HepG2 (cell line): ENCODE data around the gene SPIB. TPM values are rescaled to one million over a fixed set of nuclear protein-coding genes. Genes with fewer than 3 reads are reported as not detected.

ENCODE experiments used
- ATAC-seq: fragments of 200-7000 bp; cut with Tn5 transposase; 3 replicates; pipeline ENCODE4 v1.9.1; 2020; ENCODE audit warnings: mild to moderate bottlenecking, moderate library complexity
- BruUV-seq: library from RNA; stranded (reverse); fragments of 400-500 nt; replicated peaks from 2 replicates; lab custom pipeline; 2021; lab: Mats Ljungman, UMichigan
- CTCF ChIA-PET: fragments of 300-600 bp; formaldehyde crosslinking; extraction: SDS; loops from one replicate; lab custom pipeline; 2021; ENCODE audit warnings: low total read pairs, inconsistent platforms, low intra/inter-chr PET ratio; lab: Yijun Ruan, JAX
- POLR2A ChIA-PET: fragments of 350-600 bp; sonication (Branson Sonifier 250); formaldehyde crosslinking; loops from one replicate; lab custom pipeline; 2020; ENCODE audit warnings: antibody characterized with exemption, inconsistent platforms; lab: Yijun Ruan, JAX
- DNase-seq: peaks from one replicate; pipeline ENCODE4 v3.0.0-alpha.2; 2015; ENCODE audit warnings: low spot score
- FAIRE-seq: peaks from 3 replicates; lab custom pipeline; 2011; peaks lifted over from hg19 to GRCh38; lab: Jason Lieb, UNC
- H2AFZ ChIP-seq: one replicate; pipeline ENCODE4 v1.6.1; 2011; ENCODE audit warnings: low read length, inconsistent platforms
- H3K27ac ChIP-seq: fragments of 300-600 bp; 3 replicates; pipeline ENCODE4 v1.8.0; 2011; ENCODE audit warnings: mixed run types, mild to moderate bottlenecking, mixed read lengths, low read length, inconsistent platforms; ENCODE audit not compliant: insufficient read depth; ENCODE audit errors: extremely low read length
- H3K27me3 ChIP-seq, 2 experiments: fragments of 200-600 bp in 1 of 2; 2 replicates in 1 of 2; 3 replicates in 1 of 2; pipeline versions ENCODE4 v1.6.0 to v1.8.0; 2011; ENCODE audit warnings: low read length in 2 of 2, mild to moderate bottlenecking in 2 of 2, moderate library complexity in 2 of 2, inconsistent platforms in 1 of 2; ENCODE audit not compliant: insufficient read depth in 2 of 2, control insufficient read depth in 1 of 2
- H3K36me3 ChIP-seq, 2 experiments: fragments of 200-600 bp in 1 of 2; replicated peaks in 1 of 2; 2 replicates in 1 of 2; 3 replicates in 1 of 2; pipeline versions ENCODE4 v1.5.1 to v1.8.0; 2011; ENCODE audit warnings: low read length in 2 of 2, inconsistent platforms in 1 of 2; ENCODE audit not compliant: insufficient read depth in 2 of 2, control insufficient read depth in 1 of 2
- H3K4me1 ChIP-seq: 2 replicates; pipeline ENCODE4 v1.5.1; 2012; ENCODE audit warnings: low read length, inconsistent platforms; ENCODE audit not compliant: insufficient read depth
- H3K4me2 ChIP-seq: 2 replicates; pipeline ENCODE4 v1.6.0; 2011; ENCODE audit warnings: low read depth, low read length, inconsistent platforms
- H3K4me3 ChIP-seq, 3 experiments: fragments of 200-600 bp in 1 of 3; sonication (generic), shearing (Covaris generic) in 1 of 3; replicated peaks in 1 of 3; 2 replicates each; pipeline ENCODE4 v1.5.1; 2011 to 2016; ENCODE audit warnings: low read length in 3 of 3, inconsistent platforms in 2 of 3, low read depth in 2 of 3, mild to moderate bottlenecking in 2 of 3, control low read depth in 1 of 3, mixed read lengths in 1 of 3; ENCODE audit not compliant: insufficient read depth in 1 of 3
- H3K79me2 ChIP-seq: one replicate; pipeline ENCODE4 v1.6.1; 2011; ENCODE audit warnings: low read length, inconsistent platforms; ENCODE audit not compliant: insufficient read depth
- H3K9ac ChIP-seq: 2 replicates; pipeline ENCODE4 v1.6.0; 2011; ENCODE audit warnings: mild to moderate bottlenecking, low read depth, low read length, inconsistent platforms; ENCODE audit not compliant: insufficient read depth
- H3K9me3 ChIP-seq: 2 replicates; pipeline ENCODE4 v1.5.1; 2012; ENCODE audit warnings: mild to moderate bottlenecking, low read length
- H4K20me1 ChIP-seq: 2 replicates; pipeline ENCODE4 v1.6.0; 2011; ENCODE audit warnings: inconsistent platforms, mild to moderate bottlenecking, low read length, moderate library complexity; ENCODE audit not compliant: insufficient read depth
- AGO2 ChIP-seq: fragments of 200-400 bp; formaldehyde crosslinking; optimal IDR thresholded peaks from 2 replicates; pipeline ENCODE3; 2017; ENCODE audit warnings: mild to moderate bottlenecking, low read depth, low read length, moderate library complexity
- CBX5 ChIP-seq: sonication (generic); formaldehyde crosslinking; IDR thresholded peaks from 2 replicates; pipeline ENCODE4 v1.4.0; 2020; ENCODE audit warnings: missing genetic modification reagents, borderline replicate concordance
- CREM ChIP-seq, 2 experiments: sonication (generic) in 1 of 2; formaldehyde crosslinking in 1 of 2; IDR thresholded peaks; 2 replicates each; pipeline versions ENCODE4 v1.4.0 to v1.6.1; 2016 to 2020; ENCODE audit warnings: antibody characterized with exemption in 1 of 2, mild to moderate bottlenecking in 1 of 2, missing genetic modification reagents in 1 of 2
- DNMT1 ChIP-seq: sonication (generic); formaldehyde crosslinking; IDR thresholded peaks from 2 replicates; pipeline ENCODE4 v1.5.1; 2020; ENCODE audit warnings: mild to moderate bottlenecking, missing genetic modification reagents
- ELF4 ChIP-seq: sonication (generic); formaldehyde crosslinking; IDR thresholded peaks from 2 replicates; pipeline ENCODE4 v1.5.0; 2020; ENCODE audit warnings: missing genetic modification reagents, mild to moderate bottlenecking, moderate library complexity, borderline replicate concordance
- FOXA3 ChIP-seq: IDR thresholded peaks from 2 replicates; pipeline ENCODE4 v1.6.1; 2016; ENCODE audit warnings: missing genetic modification reagents, missing compliant biosample characterization
- MIER2 ChIP-seq: IDR thresholded peaks from 2 replicates; pipeline ENCODE4 v1.6.1; 2016; ENCODE audit warnings: missing biosample characterization, missing genetic modification reagents
- MTA1 ChIP-seq: sonication (generic); formaldehyde crosslinking; IDR thresholded peaks from 2 replicates; pipeline ENCODE4 v1.4.0; 2020; ENCODE audit warnings: missing genetic modification reagents, mild to moderate bottlenecking, borderline replicate concordance
- ONECUT2 ChIP-seq: sonication (generic); formaldehyde crosslinking; IDR thresholded peaks from 2 replicates; pipeline ENCODE4 v1.4.0; 2020; ENCODE audit warnings: missing genetic modification reagents
- RAD21 ChIP-seq: fragments of 450-650 bp; formaldehyde crosslinking; IDR thresholded peaks from 2 replicates; pipeline ENCODE4 v1.5.0; 2020; ENCODE audit warnings: mild to moderate bottlenecking
- RFXAP ChIP-seq: sonication (generic); formaldehyde crosslinking; IDR thresholded peaks from 2 replicates; pipeline ENCODE4 v1.4.0; 2020; ENCODE audit warnings: missing genetic modification reagents, borderline replicate concordance
- SRSF4 ChIP-seq: fragments of 200-400 bp; formaldehyde crosslinking; IDR thresholded peaks from one replicate; pipeline ENCODE4 v1.6.1; 2018; ENCODE audit warnings: mild to moderate bottlenecking, low read depth, low read length, moderate library complexity; ENCODE audit not compliant: poor library complexity, severe bottlenecking
- ZFX ChIP-seq: sonication (generic); formaldehyde crosslinking; IDR thresholded peaks from 2 replicates; pipeline ENCODE4 v1.4.0; 2020; ENCODE audit warnings: mild to moderate bottlenecking, low read depth, missing genetic modification reagents, moderate library complexity
- ZNF121 ChIP-seq: sonication (generic); formaldehyde crosslinking; IDR thresholded peaks from 2 replicates; pipeline ENCODE4 v1.5.0; 2020; ENCODE audit warnings: mild to moderate bottlenecking, missing genetic modification reagents
- ZNF263 ChIP-seq: sonication (generic); formaldehyde crosslinking; IDR thresholded peaks from 2 replicates; pipeline ENCODE4 v1.4.0; 2020; ENCODE audit warnings: missing genetic modification reagents
- ZNF274 ChIP-seq: sonication (generic); formaldehyde crosslinking; IDR thresholded peaks from 2 replicates; pipeline ENCODE4 v1.5.1; 2020; ENCODE audit warnings: mild to moderate bottlenecking, missing genetic modification reagents
- ZNF574 ChIP-seq: sonication (generic); formaldehyde crosslinking; IDR thresholded peaks from 2 replicates; pipeline ENCODE4 v1.4.0; 2020; ENCODE audit warnings: missing genetic modification reagents
- ZNF598 ChIP-seq: sonication (generic); formaldehyde crosslinking; IDR thresholded peaks from 2 replicates; pipeline ENCODE4 v1.5.1; 2020; ENCODE audit warnings: mild to moderate bottlenecking, missing genetic modification reagents, borderline replicate concordance
- ZNF782 ChIP-seq: sonication (generic); formaldehyde crosslinking; IDR thresholded peaks from 2 replicates; pipeline ENCODE4 v1.4.0; 2020; ENCODE audit warnings: missing genetic modification reagents, mild to moderate bottlenecking, borderline replicate concordance
- ZNF83 ChIP-seq: sonication (generic); formaldehyde crosslinking; IDR thresholded peaks from 2 replicates; pipeline ENCODE4 v1.4.0; 2020; ENCODE audit warnings: missing genetic modification reagents, mild to moderate bottlenecking, borderline replicate concordance
- ZSCAN22 ChIP-seq: sonication (generic); formaldehyde crosslinking; IDR thresholded peaks from 2 replicates; pipeline ENCODE4 v1.4.0; 2020; ENCODE audit warnings: mild to moderate bottlenecking, missing genetic modification reagents
- WGBS: methylation state at CpG from one replicate; pipeline ENCODE4 v1.1.6; 2017; ENCODE audit warnings: low lambda C conversion rate; 5-methylcytosine and 5-hydroxymethylcytosine counted together
- in situ Hi-C: cut with HindIII; loops from 2 replicates; pipeline ENCODE4 v1.10.0; 2017; ENCODE audit warnings: low pct_unique_long_range_greater_than_20kb; ENCODE audit not compliant: extremely low pct_ligation_motif_present
- intact Hi-C: fragments of 100-400 bp; cut with micrococcal nuclease; formaldehyde crosslinking; loops from one replicate; pipeline ENCODE4 v1.10.0; 2022; ENCODE audit not compliant: unreplicated experiment
- polyA plus RNA-seq, 8 experiments: library from polyadenylated mRNA; depleted of rRNA in 3 of 8; stranded (reverse) in 7 of 8; unstranded in 1 of 8; fragments of >200 nt; fragmentation: Illumina TruSeq in 4 of 8; extraction: Trizol in 4 of 8; gene quantifications; 2 replicates each; pipeline versions ENCODE4 v1.2.1 to v1.2.3, GENCODE V29; 2011 to 2016; ENCODE audit warnings: low read depth in 4 of 8, missing spikeins in 1 of 8, mixed read lengths in 1 of 8; ENCODE audit not compliant: insufficient read depth in 1 of 8
- total RNA-seq, 5 experiments: library from RNA; depleted of rRNA; stranded (reverse); fragments of >200 nt; fragmentation: Illumina TruSeq; extraction: Trizol; gene quantifications; 2 replicates each; pipeline ENCODE4 v1.2.3, GENCODE V29; 2016; ENCODE audit warnings: low read depth in 1 of 5

The SPIB gene
- total and polyA plus RNA-seq, 2 of the 13 experiments (the other 11 are each of a cell fraction or from before 2014, with no cell fraction given), result 0.04 TPM; not detected in 1

GRCh38 chr19:50413531-50413930 is 5.2 kb upstream of the SPIB start (continued):
- TF ChIP-seq SRSF4 (no peak), ELF4 (CRISPR knock-in tag) (no peak), ZNF782 (no peak), ZNF83 (CRISPR knock-in tag) (no peak)

- intact Hi-C loops, result loop anchor here (1.0 kb wide), 1 partner anchor 47 kb away; no protein-coding TSS in a partner anchor
- ChIA-PET CTCF (interaction anchor here (1.8 kb wide), 1 partner anchor 46 kb away, joined by 12 read pairs; no protein-coding TSS in a partner anchor), POLR2A (no interaction called here)
- peaks cover 1 to 4% of the 10 kb centered on the region in 2 experiments; a peak in 2 of 5 replicates for H3K36me3 ChIP-seq
- H3K4me1 ChIP-seq, result peaks cover 13% of the 10 kb centered on the region
- H3K27ac ChIP-seq, result no peak overlapping the region
- ATAC-seq, result peak; percentile 81
- H3K4me2 ChIP-seq, result no peak overlapping the region
- no peak overlapping the region for H3K9ac ChIP-seq
- 43% methylated on average over 10 of the region's 37 CpGs for WGBS
- no peaks in the 10 kb centered on the region for H4K20me1 ChIP-seq
- peak; percentile 33 for DNase-seq
- in situ Hi-C loops, result no loop called here
- no peak overlapping the region for H2AFZ ChIP-seq
- H3K27me3 ChIP-seq, result no peaks in the 10 kb centered on the region
- H3K79me2 ChIP-seq, result no peaks in the 10 kb centered on the region
- no peak for FAIRE-seq
- BruUV-seq, result no TSS peak
- no peaks in the 10 kb centered on the region for H3K9me3 ChIP-seq
- no peak overlapping the region for H3K4me3 ChIP-seq
- TF ChIP-seq MIER2 (CRISPR knock-in tag), result no peak
- peak; percentile 43 for TF ChIP-seq ZNF263
- TF ChIP-seq AGO2, result peak; percentile 52
- peak; percentile 73 for TF ChIP-seq ONECUT2 (CRISPR knock-in tag)
- 0 out of 2 replicates have a peak, but pooled peaks have one; percentile 11 for TF ChIP-seq ZNF121 (CRISPR knock-in tag)
- TF ChIP-seq FOXA3 (CRISPR knock-in tag), result 0 out of 2 replicates have a peak, but pooled peaks have one; percentile 16
- TF ChIP-seq CREM (IDR thresholded peaks at IDR 0.05), result no peak
- no peak for TF ChIP-seq CREM (CRISPR knock-in tag; IDR thresholded peaks at IDR 0.05)
- TF ChIP-seq MTA1 (CRISPR knock-in tag), result peak; percentile 11; the same call in 1 of the 2 replicates
- TF ChIP-seq CBX5, result peak; percentile 44; the same call in 1 of the 2 replicates
- TF ChIP-seq ZFX, result peak; percentile 67
- 0 out of 2 replicates have a peak, but pooled peaks have one; percentile 81 for TF ChIP-seq DNMT1 (CRISPR knock-in tag)
- peak; percentile 59; the same call in 1 of the 2 replicates for TF ChIP-seq ZNF274 (CRISPR knock-in tag)
- TF ChIP-seq ZNF598 (CRISPR knock-in tag), result peak; percentile 53; the same call in 1 of the 2 replicates
- TF ChIP-seq RFXAP (CRISPR knock-in tag), result 0 out of 2 replicates have a peak, but pooled peaks have one; percentile 48
- TF ChIP-seq RAD21 (CRISPR knock-in tag), result peak; percentile 73; the same call in 1 of the 2 replicates
- TF ChIP-seq ZSCAN22 (CRISPR knock-in tag), result peak; percentile 100
- 0 out of 2 replicates have a peak, but pooled peaks have one; percentile 31 for TF ChIP-seq ZNF574 (CRISPR knock-in tag)
Observed at GRCh38 chr19:50414864-50415660, 3.7 kb upstream of the SPIB start.
